Activated naive CD8-positive, alpha-beta T cell treated with anti-CD3 and anti-CD28 coated beads, Interleukin-2, amount 10 ng/mL, durations not matched to agents 7 days and 5 days (primary cell): ENCODE data around the gene CRCP. TPM values are rescaled to one million over a fixed set of nuclear protein-coding genes. Genes with fewer than 3 reads are reported as not detected.
"Not testable (repeated sequence)": the region's sequence is repeated elsewhere in the genome, so short reads cannot be mapped to it uniquely, and the experiment has no call there.

Source experiments
- ATAC-seq: fragments of 150-1000 bp; cut with Tn5 transposase; one replicate; pipeline ENCODE4 v1.10.0; 2021; ENCODE audit warnings: low read depth, moderate library complexity
- POLR2A ChIA-PET: fragments of 350-600 bp; sonication (Branson Sonifier 250); formaldehyde crosslinking; loops from one replicate; lab custom pipeline; 2021; ENCODE audit warnings: antibody characterized with exemption; lab: Charles Lee
- DNase-seq: peaks from one replicate; pipeline ENCODE4 v3.0.0; 2021
- H3K27ac Mint-ChIP-seq: one replicate; pipeline ENCODE4 v1.8.0; 2022; ENCODE audit warnings: mild to moderate bottlenecking, mixed read lengths
- H3K27me3 Mint-ChIP-seq: one replicate; pipeline ENCODE4 v1.8.0; 2022; ENCODE audit warnings: mild to moderate bottlenecking, moderate library complexity, mixed read lengths
- H3K36me3 Mint-ChIP-seq: one replicate; pipeline ENCODE4 v1.8.0; 2021; ENCODE audit warnings: mild to moderate bottlenecking, mixed read lengths
- H3K4me1 Mint-ChIP-seq: one replicate; pipeline ENCODE4 v1.8.0; 2021; ENCODE audit warnings: mixed read lengths
- H3K4me3 Mint-ChIP-seq: one replicate; pipeline ENCODE4 v1.8.0; 2022; ENCODE audit warnings: mild to moderate bottlenecking, moderate library complexity, mixed read lengths
- H3K9me3 Mint-ChIP-seq: one replicate; pipeline ENCODE4 v1.8.0; 2021; ENCODE audit warnings: mixed read lengths
- total RNA-seq, 2 experiments: library from RNA; stranded (reverse); gene quantifications; one replicate each; pipeline ENCODE4 v1.2.3, GENCODE V29; 2021

CRCP gene
- total RNA-seq, 2 experiments from 2014 or later = 30.2 to 31.5 TPM

DNA sequence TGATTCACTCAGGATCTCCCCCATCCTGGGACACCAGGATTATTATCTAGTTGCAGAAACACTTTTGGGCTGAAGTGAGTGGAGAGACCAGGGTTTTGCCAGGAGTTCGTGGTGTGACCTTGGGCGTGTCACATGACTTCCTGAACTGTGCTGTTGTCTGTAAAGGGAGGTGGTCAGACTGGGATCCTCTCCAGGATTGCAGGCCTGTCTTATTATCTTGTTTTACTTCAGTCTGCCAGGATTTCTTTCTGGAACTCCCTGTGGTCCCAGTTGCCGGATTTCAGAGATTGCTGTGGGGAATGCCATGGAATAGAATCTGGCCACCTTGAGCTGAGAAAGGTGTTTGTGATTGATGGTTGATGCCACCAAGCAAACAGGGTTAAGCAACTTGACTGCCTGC, 35.8 kb downstream of the CRCP start:
- DNase-seq (no peak), ATAC-seq (peak; percentile 58)
- no peaks in the 10 kb centered on the region for H3K27me3 Mint-ChIP-seq
- H3K27ac Mint-ChIP-seq = peak overlapping the region; percentile 63
- no peak overlapping the region for H3K4me3 Mint-ChIP-seq
- peaks cover 15% of the 10 kb centered on the region for H3K4me1 Mint-ChIP-seq
- H3K9me3 Mint-ChIP-seq = no peaks in the 10 kb centered on the region
- peaks cover 48% of the 10 kb centered on the region for H3K36me3 Mint-ChIP-seq
- POLR2A ChIA-PET = no interaction called here

- Mint-ChIP-seq H3K4me3 (no peak overlapping the region), H3K27me3 (no peaks in the 10 kb centered on the region), H3K4me1 (peaks cover 13% of the 10 kb centered on the region), H3K36me3 (peaks cover 40% of the 10 kb centered on the region), H3K9me3 (no peaks in the 10 kb centered on the region), H3K27ac (no peak overlapping the region)
- ATAC-seq = no peak
- POLR2A ChIA-PET = no interaction called here
- DNase-seq = no peak
These were observed 37.9 kb downstream of the CRCP start for GRCh38 chr7:66152371-66153191.

GRCh38 chr7:66153691-66154090, 39.0 kb downstream of the CRCP start:
- Mint-ChIP-seq H3K4me3 (no peak overlapping the region), H3K36me3 (peaks cover 46% of the 10 kb centered on the region), H3K27ac (no peak overlapping the region), H3K27me3 (no peaks in the 10 kb centered on the region), H3K9me3 (no peaks in the 10 kb centered on the region), H3K4me1 (peaks cover 10% of the 10 kb centered on the region)
- ATAC-seq (no peak), DNase-seq (no peak)
- POLR2A ChIA-PET = interaction anchor here (0.7 kb wide), 1 partner anchor 1627 kb away, joined by 4 read pairs; no protein-coding TSS in a partner anchor

DNA sequence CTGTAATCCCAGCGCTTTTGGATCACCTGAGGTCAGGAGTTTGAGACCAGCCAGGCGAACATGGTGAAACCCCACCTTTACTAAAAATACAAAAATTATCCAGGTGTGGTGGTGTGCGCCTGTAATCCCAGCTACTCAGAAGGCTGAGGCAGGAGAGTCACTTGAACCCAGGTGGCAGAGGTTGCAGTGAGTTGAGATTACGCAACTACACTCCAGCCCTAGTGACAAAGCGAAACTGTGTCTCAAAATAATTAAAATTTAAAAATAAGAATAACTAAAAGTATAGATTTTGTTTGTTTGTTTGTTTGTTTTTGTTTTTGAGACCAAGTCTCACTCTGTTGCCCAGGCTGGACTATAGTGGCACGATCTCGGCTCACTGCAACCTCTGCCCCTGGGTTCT, 41.4 kb downstream of the CRCP start:
- H3K9me3 Mint-ChIP-seq, H3K27me3 Mint-ChIP-seq, H3K4me3 Mint-ChIP-seq, ATAC-seq, H3K4me1 Mint-ChIP-seq, DNase-seq, POLR2A ChIA-PET, H3K27ac Mint-ChIP-seq: not testable (repeated sequence)
- peaks cover 41% of the 10 kb centered on the region for H3K36me3 Mint-ChIP-seq

DNA sequence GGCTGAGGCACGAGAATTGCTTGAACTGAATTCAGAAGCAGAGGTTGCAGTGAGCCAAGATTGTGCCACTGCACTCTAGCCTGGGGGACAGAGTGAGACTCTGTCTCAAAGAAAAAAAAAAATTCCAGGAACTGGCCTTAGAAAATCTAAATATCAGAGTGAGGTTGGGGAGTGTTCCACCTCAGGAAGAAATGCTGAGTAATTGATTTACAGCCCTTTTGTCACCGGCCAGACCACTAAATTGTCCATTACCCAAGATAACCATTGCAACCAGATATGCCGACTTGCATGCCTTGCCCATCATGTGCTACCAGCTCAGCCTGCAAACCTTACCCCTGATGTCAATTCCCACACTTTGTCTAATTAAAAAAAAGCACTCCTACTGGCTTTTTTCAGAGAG, 42.4 kb downstream of the CRCP start:
- POLR2A ChIA-PET = no interaction called here
- no peak overlapping the region for H3K4me3 Mint-ChIP-seq
- no peak for ATAC-seq
- H3K27me3 Mint-ChIP-seq = no peaks in the 10 kb centered on the region
- no peaks in the 10 kb centered on the region for H3K4me1 Mint-ChIP-seq
- H3K36me3 Mint-ChIP-seq = peaks cover 38% of the 10 kb centered on the region
- no peaks in the 10 kb centered on the region for H3K9me3 Mint-ChIP-seq
- no peak for DNase-seq
- no peak overlapping the region for H3K27ac Mint-ChIP-seq

DNA sequence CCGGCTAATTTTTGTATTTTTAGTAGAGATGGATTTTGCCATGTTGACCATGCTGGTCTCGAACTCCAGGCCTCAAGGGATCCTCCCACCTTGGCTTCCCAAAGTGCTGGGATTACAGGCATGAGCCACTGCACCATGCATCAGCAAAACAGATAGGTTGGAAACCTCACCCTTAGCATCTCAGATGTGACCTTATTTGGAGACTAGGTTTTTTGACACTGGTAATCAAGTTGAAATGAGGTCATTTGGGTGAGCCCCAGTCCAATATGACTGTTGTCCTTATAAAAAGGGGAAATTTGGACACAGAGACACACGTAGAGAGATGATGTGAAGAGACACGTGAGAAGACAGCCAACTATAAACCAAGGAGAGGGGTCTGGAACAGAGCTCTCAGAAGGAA, 48.0 kb downstream of the CRCP start:
- no peak overlapping the region for H3K4me3 Mint-ChIP-seq
- no peaks in the 10 kb centered on the region for H3K9me3 Mint-ChIP-seq
- H3K27me3 Mint-ChIP-seq = no peaks in the 10 kb centered on the region
- POLR2A ChIA-PET = interaction anchor here (0.7 kb wide), 1 partner anchor 115 kb away, joined by 5 read pairs; no protein-coding TSS in a partner anchor
- no peak for DNase-seq
- H3K4me1 Mint-ChIP-seq = no peaks in the 10 kb centered on the region
- H3K27ac Mint-ChIP-seq = no peak overlapping the region
- peaks cover 14% of the 10 kb centered on the region for H3K36me3 Mint-ChIP-seq
- ATAC-seq = no peak

DNA sequence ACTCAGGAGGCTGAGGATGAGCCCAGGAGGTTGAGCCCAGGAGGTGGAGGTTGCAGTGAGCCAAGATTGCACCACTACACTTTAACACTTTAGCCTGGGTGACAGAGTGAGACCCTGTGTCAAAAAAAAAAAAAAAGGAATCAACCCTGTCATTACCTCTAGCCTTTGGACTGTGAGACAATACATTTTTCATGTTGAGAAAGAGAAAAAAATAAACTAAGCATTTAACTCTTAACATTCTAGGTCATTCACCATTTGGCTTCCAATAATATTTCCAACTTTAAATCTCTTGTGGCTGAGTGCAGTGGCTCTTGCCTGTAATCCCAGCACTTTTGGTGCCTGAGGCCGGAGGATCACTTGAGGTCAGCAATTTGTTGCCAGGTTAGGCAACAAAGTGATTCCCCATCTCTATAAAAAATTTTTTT, 48.6 kb downstream of the CRCP start:
- Mint-ChIP-seq H3K27me3 (no peaks in the 10 kb centered on the region), H3K27ac (no peak overlapping the region), H3K9me3 (no peaks in the 10 kb centered on the region), H3K4me3 (no peak overlapping the region), H3K4me1 (no peaks in the 10 kb centered on the region), H3K36me3 (peaks cover 11% of the 10 kb centered on the region)
- POLR2A ChIA-PET = no interaction called here
- ATAC-seq (no peak), DNase-seq (no peak)

GRCh38 chr7:66164356-66164755, 49.7 kb downstream of the CRCP start:
- no peaks in the 10 kb centered on the region for H3K9me3 Mint-ChIP-seq
- no peaks in the 10 kb centered on the region for H3K27me3 Mint-ChIP-seq
- ATAC-seq (no peak), DNase-seq (no peak)
- no peak overlapping the region for H3K27ac Mint-ChIP-seq
- H3K36me3 Mint-ChIP-seq = peaks cover 2% of the 10 kb centered on the region
- POLR2A ChIA-PET = no interaction called here
- no peak overlapping the region for H3K4me3 Mint-ChIP-seq
- no peaks in the 10 kb centered on the region for H3K4me1 Mint-ChIP-seq

DNA sequence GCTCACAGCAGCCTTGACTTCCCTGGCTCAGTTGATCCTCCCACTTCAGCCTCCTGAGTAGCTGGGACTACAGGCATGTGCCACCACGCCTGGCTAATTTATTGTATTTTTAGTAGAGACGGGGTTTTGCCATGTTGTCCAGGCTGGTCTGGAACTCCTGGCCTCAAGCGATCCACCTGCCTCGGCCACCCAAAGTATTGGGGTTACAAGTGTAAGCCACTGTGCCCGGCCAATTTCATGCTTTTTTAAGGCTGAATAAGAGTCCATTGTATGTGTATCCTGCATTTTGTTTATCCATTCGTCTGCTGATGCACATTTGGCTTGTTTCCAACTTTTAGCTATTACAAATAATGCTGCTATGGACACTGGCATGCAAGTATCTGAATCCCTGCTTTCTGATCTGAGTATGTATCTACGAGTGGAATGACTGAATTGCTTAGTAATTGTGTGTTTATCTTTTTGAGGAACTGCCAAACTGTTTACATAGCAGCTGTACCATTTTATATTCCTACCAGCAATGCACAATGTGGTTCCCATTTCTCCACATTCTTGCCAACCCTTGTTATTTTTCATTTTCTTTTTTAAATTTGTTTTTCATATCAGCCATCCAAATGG, 53.2 kb downstream of the CRCP start:
- no peaks in the 10 kb centered on the region for H3K36me3 Mint-ChIP-seq
- ATAC-seq (no peak), DNase-seq (no peak)
- no peaks in the 10 kb centered on the region for H3K27me3 Mint-ChIP-seq
- no peaks in the 10 kb centered on the region for H3K9me3 Mint-ChIP-seq
- H3K4me3 Mint-ChIP-seq = no peak overlapping the region
- POLR2A ChIA-PET = no interaction called here
- no peak overlapping the region for H3K27ac Mint-ChIP-seq
- no peaks in the 10 kb centered on the region for H3K4me1 Mint-ChIP-seq

DNA sequence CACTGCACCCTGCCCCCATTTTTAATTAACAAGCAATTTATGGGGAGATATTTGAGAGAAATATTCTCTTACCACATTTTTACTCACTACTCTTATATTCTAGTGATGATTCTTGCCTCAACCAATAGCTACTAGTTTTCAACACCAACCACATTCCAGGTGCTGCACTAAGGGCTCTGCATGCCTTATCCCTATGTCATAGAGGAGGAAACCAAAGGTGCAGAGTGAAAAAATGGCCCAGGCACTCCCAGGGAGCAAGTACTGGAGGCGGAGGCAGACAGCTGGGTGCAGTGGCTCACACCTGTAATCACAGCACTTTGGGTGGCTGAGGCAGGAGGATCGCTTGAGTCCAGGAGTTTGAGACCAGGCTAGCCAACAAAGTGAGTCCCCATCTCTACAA, 55.0 kb downstream of the CRCP start:
- no peaks in the 10 kb centered on the region for H3K36me3 Mint-ChIP-seq

DNA sequence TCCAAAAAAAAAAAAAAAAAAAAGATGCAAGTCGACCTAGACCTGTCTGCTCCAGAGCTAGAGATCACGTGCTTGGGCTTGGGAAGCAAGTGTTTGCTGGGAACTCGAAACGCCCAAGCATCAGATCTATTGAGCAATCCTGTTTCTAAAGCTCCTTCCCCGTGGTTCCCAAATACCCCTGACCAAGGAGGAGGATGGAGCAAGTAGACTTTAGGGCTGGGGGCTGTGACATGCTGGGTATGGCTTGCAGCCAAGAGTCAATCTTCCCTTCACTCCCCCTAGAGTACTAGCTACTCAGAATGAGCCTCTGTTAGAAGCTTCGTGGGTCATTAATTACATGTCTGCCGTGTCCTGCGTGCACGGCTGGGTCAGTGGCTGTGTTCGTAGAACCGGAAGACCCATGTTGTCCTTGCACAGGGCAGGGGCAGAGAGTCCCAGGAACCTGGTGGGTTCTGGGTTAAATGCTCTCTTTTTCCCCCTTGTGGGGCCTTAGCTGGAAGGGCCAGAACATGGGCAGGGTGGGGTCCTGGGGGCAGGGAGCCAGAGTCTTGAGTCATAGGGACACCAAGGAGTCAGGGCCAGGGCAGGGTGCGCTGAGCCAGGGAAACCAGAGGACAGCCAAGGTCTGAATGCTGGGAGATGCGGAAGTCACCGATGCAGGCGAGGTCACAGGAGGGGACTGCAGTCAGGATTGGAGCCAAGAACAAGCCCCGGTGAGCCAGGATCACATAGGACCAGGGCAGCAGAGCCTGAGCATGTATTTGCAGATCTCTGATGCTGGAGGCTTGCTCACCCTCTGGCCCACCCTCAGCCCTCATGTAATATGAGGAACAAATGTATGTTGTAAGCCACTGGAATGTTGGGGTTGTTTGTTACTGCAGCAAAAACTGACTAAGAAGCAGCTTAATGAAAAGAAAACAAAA, 55.9 kb downstream of the CRCP start:
- no peak overlapping the region for H3K4me3 Mint-ChIP-seq
- no peak for ATAC-seq
- no peaks in the 10 kb centered on the region for H3K36me3 Mint-ChIP-seq
- H3K9me3 Mint-ChIP-seq = no peaks in the 10 kb centered on the region
- no peak overlapping the region for H3K27ac Mint-ChIP-seq
- no peaks in the 10 kb centered on the region for H3K27me3 Mint-ChIP-seq
- H3K4me1 Mint-ChIP-seq = no peaks in the 10 kb centered on the region
- POLR2A ChIA-PET = no interaction called here
- DNase-seq = no peak

More for the DNA sequence above, 55.0 kb downstream of the CRCP start:
- POLR2A ChIA-PET = no interaction called here
- H3K9me3 Mint-ChIP-seq = no peaks in the 10 kb centered on the region
- H3K27me3 Mint-ChIP-seq = no peaks in the 10 kb centered on the region
- H3K27ac Mint-ChIP-seq = no peak overlapping the region
- ATAC-seq = no peak
- no peak for DNase-seq
- H3K4me1 Mint-ChIP-seq = no peaks in the 10 kb centered on the region
- H3K4me3 Mint-ChIP-seq = no peak overlapping the region

DNA sequence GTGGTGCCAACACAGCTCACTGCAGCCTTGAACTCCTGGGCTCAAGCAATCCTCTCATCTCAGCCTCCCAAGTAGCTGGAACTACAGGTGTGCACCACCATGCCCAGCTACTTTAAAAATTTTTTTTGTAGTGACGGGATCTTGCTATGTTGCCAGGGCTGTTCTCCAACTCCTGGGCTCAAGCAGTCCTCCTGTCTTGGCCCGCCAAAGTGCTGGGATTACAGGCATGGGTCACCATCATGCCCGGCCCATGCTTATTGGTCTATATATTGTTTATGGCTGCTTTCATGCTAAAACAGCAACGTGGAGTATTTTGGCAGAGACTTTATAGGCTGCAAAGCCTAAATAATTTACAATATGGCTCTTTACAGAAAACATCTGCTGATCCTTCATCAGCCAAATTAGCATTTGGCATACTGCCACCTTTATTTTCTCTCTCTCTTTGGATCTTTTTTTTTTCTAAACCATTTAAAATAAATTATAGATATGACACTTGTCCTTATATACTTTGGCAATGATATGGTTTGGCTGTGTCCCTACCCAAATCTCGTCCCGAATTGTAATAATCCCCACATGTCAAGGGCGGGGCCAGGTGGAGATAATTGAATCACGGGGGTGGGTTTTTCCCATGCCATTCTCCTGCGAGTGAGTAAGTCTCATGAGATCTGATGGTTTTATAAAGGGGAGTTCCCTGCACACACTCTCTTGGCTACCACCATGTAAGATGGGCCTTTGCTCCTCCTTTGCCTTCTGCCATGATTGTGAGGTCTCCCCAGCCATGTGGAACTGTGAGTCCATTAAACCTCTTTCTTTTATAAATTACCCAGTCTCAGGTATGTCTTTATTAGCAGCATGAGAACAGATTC, 58.1 kb downstream of the CRCP start:
- H3K9me3 Mint-ChIP-seq, H3K4me3 Mint-ChIP-seq, H3K27me3 Mint-ChIP-seq, H3K27ac Mint-ChIP-seq, H3K4me1 Mint-ChIP-seq, ATAC-seq, DNase-seq, H3K36me3 Mint-ChIP-seq, POLR2A ChIA-PET: not testable (repeated sequence)
